Activated CD4-positive, alpha-beta memory T cell treated with anti-CD3 and anti-CD28 coated beads, Interleukin-2, amount 10 ng/mL, durations not matched to agents 7 days and 5 days (primary cell): ENCODE data around the gene IFI44. TPM values are rescaled to one million over a fixed set of nuclear protein-coding genes. Genes with fewer than 3 reads are reported as not detected.

Experiments
- CTCF ChIA-PET: fragments of 350-600 bp; sonication (Branson Sonifier 250); formaldehyde crosslinking; loops from one replicate; lab custom pipeline; 2021; ENCODE audit warnings: antibody characterized with exemption, inconsistent platforms; lab: Charles Lee
- POLR2A ChIA-PET: fragments of 350-600 bp; sonication (Branson Sonifier 250); formaldehyde crosslinking; loops from one replicate; lab custom pipeline; 2021; ENCODE audit warnings: antibody characterized with exemption; lab: Charles Lee
- DNase-seq: peaks from one replicate; pipeline ENCODE4 v3.0.0-alpha.2; 2020
- H3K27ac Mint-ChIP-seq: one replicate; pipeline ENCODE4 v1.8.0; 2021; ENCODE audit warnings: mild to moderate bottlenecking, mixed read lengths
- H3K27me3 Mint-ChIP-seq: one replicate; pipeline ENCODE4 v1.8.0; 2021; ENCODE audit warnings: mixed read lengths
- H3K36me3 Mint-ChIP-seq: one replicate; pipeline ENCODE4 v1.8.0; 2021; ENCODE audit warnings: low read depth, mixed read lengths
- H3K4me1 Mint-ChIP-seq: one replicate; pipeline ENCODE4 v1.8.0; 2021; ENCODE audit warnings: mixed read lengths
- H3K4me3 Mint-ChIP-seq: one replicate; pipeline ENCODE4 v1.8.0; 2021; ENCODE audit warnings: mild to moderate bottlenecking, mixed read lengths
- H3K9me3 Mint-ChIP-seq: one replicate; pipeline ENCODE4 v1.8.0; 2021; ENCODE audit warnings: mixed read lengths
- total RNA-seq, 2 experiments: library from RNA; stranded (reverse); gene quantifications; one replicate each; pipeline ENCODE4 v1.2.3, GENCODE V29; 2021

IFI44 gene
- total RNA-seq, 2 experiments from 2014 or later, result 320 to 338 TPM

GRCh38 chr1:78652019-78652560, 2.5 kb downstream of the IFI44 start:
- H3K27me3 Mint-ChIP-seq, result no peaks in the 10 kb centered on the region
- H3K27ac Mint-ChIP-seq, result no peak overlapping the region
- H3K9me3 Mint-ChIP-seq, result peaks cover 17% of the 10 kb centered on the region
- H3K4me1 Mint-ChIP-seq, result peaks cover 55% of the 10 kb centered on the region
- peaks cover 74% of the 10 kb centered on the region for H3K36me3 Mint-ChIP-seq
- CTCF ChIA-PET, result no interaction called here
- POLR2A ChIA-PET, result interaction anchor here (1.0 to 2.0 kb wide), 5 partner anchors 9 to 32 kb away, joined by 3 to 8 read pairs (median 3); partner anchors contain the start of gene IFI44L
- H3K4me3 Mint-ChIP-seq, result peak overlapping the region; percentile 98
- no peak for DNase-seq

GRCh38 chr1:78658901-78659300, 9.3 kb downstream of the IFI44 start:
- Mint-ChIP-seq H3K27ac (no peak overlapping the region), H3K4me1 (peaks cover 68% of the 10 kb centered on the region), H3K4me3 (no peak overlapping the region), H3K9me3 (no peaks in the 10 kb centered on the region), H3K27me3 (no peaks in the 10 kb centered on the region), H3K36me3 (peaks cover 83% of the 10 kb centered on the region)
- CTCF ChIA-PET, result interaction anchor here (1.0 kb wide), 1 partner anchor 19 kb away, joined by 3 read pairs; no protein-coding TSS in a partner anchor
- POLR2A ChIA-PET, result interaction anchor here (1.0 to 2.8 kb wide), 4 partner anchors 9 to 41 kb away, joined by 3 to 8 read pairs (median 4); partner anchors contain the start of genes IFI44 and IFI44L
- DNase-seq, result no peak

DNA sequence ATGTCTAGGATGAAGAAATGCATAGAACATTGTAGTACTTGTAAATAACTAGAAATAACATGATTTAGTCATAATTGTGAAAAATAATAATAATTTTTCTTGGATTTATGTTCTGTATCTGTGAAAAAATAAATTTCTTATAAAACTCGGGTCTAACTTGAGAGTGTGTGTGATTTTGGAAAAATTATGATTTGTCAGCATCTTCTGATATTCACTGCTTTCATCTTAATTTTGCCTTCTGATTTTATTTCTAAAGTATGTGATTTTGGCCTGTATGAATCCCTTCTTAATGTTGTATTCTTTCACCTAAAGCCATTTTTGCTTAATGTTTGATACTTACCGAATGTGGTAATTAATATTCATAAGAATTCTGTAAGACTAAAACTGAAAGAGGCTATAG, 14.3 kb downstream of the IFI44 start:
- ChIA-PET CTCF (no interaction called here), POLR2A (interaction anchor here (0.9 to 1.6 kb wide), 2 partner anchors 10 to 13 kb away, joined by 3 to 6 read pairs; no protein-coding TSS in a partner anchor)
- H3K27ac Mint-ChIP-seq, result no peak overlapping the region
- H3K27me3 Mint-ChIP-seq, result no peaks in the 10 kb centered on the region
- H3K9me3 Mint-ChIP-seq, result no peaks in the 10 kb centered on the region
- peaks cover 71% of the 10 kb centered on the region for H3K36me3 Mint-ChIP-seq
- DNase-seq, result no peak
- H3K4me3 Mint-ChIP-seq, result no peak overlapping the region
- peaks cover 35% of the 10 kb centered on the region for H3K4me1 Mint-ChIP-seq

GRCh38 chr1:78664763-78665162, 15.1 kb downstream of the IFI44 start:
- peak overlapping the region; percentile 8 for H3K27ac Mint-ChIP-seq
- POLR2A ChIA-PET, result interaction anchor here (0.9 to 1.6 kb wide), 5 partner anchors 11 to 39 kb away, joined by 3 to 6 read pairs (median 5); partner anchors contain the start of gene IFI44

DNA sequence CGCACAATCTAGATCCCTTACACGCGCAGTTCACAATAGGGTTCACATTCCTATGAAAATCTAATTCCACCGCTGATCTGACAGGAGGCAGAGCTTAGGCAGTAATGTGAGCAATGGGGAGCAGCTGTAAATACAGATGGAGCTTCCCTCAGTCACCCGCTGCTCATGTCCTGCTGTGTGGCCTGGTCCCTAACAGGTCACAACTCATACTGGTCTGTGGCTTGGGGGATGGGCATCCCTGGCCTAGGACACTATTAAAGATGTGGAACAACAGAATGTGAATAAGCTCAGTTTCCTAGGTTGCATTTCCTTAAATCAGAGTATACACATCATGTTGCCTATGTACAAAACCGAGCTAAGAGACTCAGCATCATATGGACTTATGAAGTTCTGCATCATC, 16.2 kb downstream of the IFI44 start:
- H3K27me3 Mint-ChIP-seq, result no peaks in the 10 kb centered on the region
- H3K4me1 Mint-ChIP-seq, result peaks cover 26% of the 10 kb centered on the region
- no peaks in the 10 kb centered on the region for H3K9me3 Mint-ChIP-seq
- POLR2A ChIA-PET, result interaction anchor here (1.0 to 2.9 kb wide), 4 partner anchors 20 to 46 kb away, joined by 3 to 7 read pairs (median 4); partner anchors contain the start of gene IFI44L
- CTCF ChIA-PET, result interaction anchor here (1.0 kb wide), 1 partner anchor 10 kb away, joined by 6 read pairs; no protein-coding TSS in a partner anchor
- H3K36me3 Mint-ChIP-seq, result peaks cover 55% of the 10 kb centered on the region
- no peak overlapping the region for H3K4me3 Mint-ChIP-seq
- no peak for DNase-seq
- no peak overlapping the region for H3K27ac Mint-ChIP-seq

More at GRCh38 chr1:78664763-78665162, 15.1 kb downstream of the IFI44 start:
- Mint-ChIP-seq H3K9me3 (no peaks in the 10 kb centered on the region), H3K4me1 (peaks cover 28% of the 10 kb centered on the region), H3K36me3 (peaks cover 63% of the 10 kb centered on the region), H3K4me3 (no peak overlapping the region), H3K27me3 (no peaks in the 10 kb centered on the region)
- CTCF ChIA-PET, result no interaction called here
- DNase-seq, result no peak

GRCh38 chr1:78667939-78668338, 18.3 kb downstream of the IFI44 start:
- peaks cover 47% of the 10 kb centered on the region for H3K36me3 Mint-ChIP-seq
- no peaks in the 10 kb centered on the region for H3K27me3 Mint-ChIP-seq
- ChIA-PET POLR2A (interaction anchor here (1.2 to 2.9 kb wide), 3 partner anchors 10 to 47 kb away, joined by 3 to 7 read pairs (median 3); no protein-coding TSS in a partner anchor), CTCF (no interaction called here)
- H3K4me1 Mint-ChIP-seq, result peaks cover 18% of the 10 kb centered on the region
- H3K27ac Mint-ChIP-seq, result no peak overlapping the region
- DNase-seq, result no peak
- no peaks in the 10 kb centered on the region for H3K9me3 Mint-ChIP-seq
- H3K4me3 Mint-ChIP-seq, result no peak overlapping the region

GRCh38 chr1:78668427-78668826, 18.8 kb downstream of the IFI44 start:
- Mint-ChIP-seq H3K27ac (no peak overlapping the region), H3K4me3 (no peak overlapping the region), H3K27me3 (no peaks in the 10 kb centered on the region), H3K9me3 (no peaks in the 10 kb centered on the region), H3K36me3 (peaks cover 45% of the 10 kb centered on the region), H3K4me1 (peaks cover 13% of the 10 kb centered on the region)
- POLR2A ChIA-PET, result interaction anchor here (1.2 kb wide), 1 partner anchor 48 kb away, joined by 3 read pairs; no protein-coding TSS in a partner anchor
- CTCF ChIA-PET, result no interaction called here
- DNase-seq, result no peak

- H3K36me3 Mint-ChIP-seq, result peaks cover 21% of the 10 kb centered on the region
- H3K4me1 Mint-ChIP-seq, result peaks cover 15% of the 10 kb centered on the region
- ChIA-PET CTCF (interaction anchor here (0.6 to 2.8 kb wide), 5 partner anchors 11 to 55 kb away, joined by 3 to 12 read pairs (median 4); partner anchors contain the start of gene IFI44L), POLR2A (interaction anchor here (1.1 to 3.3 kb wide), 2 partner anchors 46 to 53 kb away, joined by 3 to 11 read pairs; partner anchors contain the start of gene IFI44L)
- no peaks in the 10 kb centered on the region for H3K9me3 Mint-ChIP-seq
- no peak overlapping the region for H3K27ac Mint-ChIP-seq
- DNase-seq, result no peak
- H3K27me3 Mint-ChIP-seq, result no peaks in the 10 kb centered on the region
- H3K4me3 Mint-ChIP-seq, result no peak overlapping the region
Measured at GRCh38 chr1:78672428-78672827, 22.8 kb downstream of the IFI44 start.

DNA sequence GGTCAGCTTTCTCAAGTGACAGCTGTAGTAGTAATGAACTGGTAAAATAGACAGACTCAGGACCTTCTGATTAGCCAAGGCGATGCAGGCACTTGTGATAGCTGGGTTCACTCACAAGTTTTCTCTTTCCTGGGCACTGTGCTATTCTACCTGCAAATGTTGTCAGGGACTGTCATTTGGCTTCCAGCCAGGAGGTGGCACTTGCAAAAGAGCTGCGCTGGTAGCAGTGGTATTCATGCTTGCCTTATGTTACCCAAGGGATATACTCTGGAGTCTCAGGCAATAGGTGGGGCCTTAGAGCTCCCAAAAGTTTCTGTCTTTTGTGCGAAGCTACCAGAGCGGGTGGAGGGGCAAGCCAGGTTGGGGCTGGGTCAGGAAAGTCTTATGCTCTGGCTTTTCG, 23.5 kb downstream of the IFI44 start:
- Mint-ChIP-seq H3K4me1 (peaks cover 22% of the 10 kb centered on the region), H3K9me3 (no peaks in the 10 kb centered on the region), H3K36me3 (peaks cover 27% of the 10 kb centered on the region), H3K27ac (no peak overlapping the region), H3K27me3 (no peaks in the 10 kb centered on the region), H3K4me3 (no peak overlapping the region)
- ChIA-PET POLR2A (interaction anchor here (1.4 to 3.3 kb wide), 2 partner anchors 23 to 53 kb away, joined by 3 to 11 read pairs; partner anchors contain the start of genes IFI44 and IFI44L), CTCF (interaction anchor here (0.7 to 2.8 kb wide), 8 partner anchors 10 to 631 kb away, joined by 3 to 21 read pairs (median 4); partner anchors contain the start of genes IFI44 and IFI44L)
- DNase-seq, result peak; percentile 28

DNA sequence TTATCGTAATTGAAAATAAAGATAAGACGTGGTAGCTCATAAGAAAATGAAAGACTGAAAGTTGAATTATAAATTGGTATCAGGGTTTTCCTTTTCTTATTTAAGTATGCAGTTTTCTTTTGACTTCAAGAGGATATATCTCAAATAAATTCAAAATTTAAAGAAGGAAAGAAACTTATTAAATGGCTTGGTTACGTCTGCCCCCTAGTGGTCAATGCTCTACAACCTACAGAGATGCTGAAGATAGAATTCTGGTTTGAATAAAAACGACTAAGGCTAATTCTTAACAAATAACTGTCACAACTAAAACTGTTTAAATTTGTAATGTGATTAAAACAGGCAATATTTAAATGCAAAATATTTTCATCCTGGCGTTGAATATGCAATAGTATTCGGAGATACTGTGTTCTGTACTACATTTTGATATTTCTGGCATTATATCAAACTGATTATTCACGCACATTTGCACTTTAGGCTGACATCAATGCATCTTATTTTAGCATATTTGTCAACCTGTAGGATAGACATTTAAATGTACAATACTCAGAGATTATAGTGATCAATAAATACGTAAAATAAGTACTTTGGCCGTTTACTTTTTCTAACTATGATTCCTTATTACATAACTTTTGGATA, 26.8 kb downstream of the IFI44 start:
- CTCF ChIA-PET, result interaction anchor here (0.8 to 1.6 kb wide), 11 partner anchors 9 to 545 kb away, joined by 3 to 10 read pairs (median 5); partner anchors contain the start of gene IFI44L
- no peaks in the 10 kb centered on the region for H3K9me3 Mint-ChIP-seq
- H3K27me3 Mint-ChIP-seq, result peaks cover 2% of the 10 kb centered on the region
- H3K36me3 Mint-ChIP-seq, result peaks cover 26% of the 10 kb centered on the region
- H3K4me1 Mint-ChIP-seq, result peaks cover 23% of the 10 kb centered on the region
- peak; percentile 48 for DNase-seq
- POLR2A ChIA-PET, result interaction anchor here (1.0 to 1.5 kb wide), 3 partner anchors 31 to 59 kb away, joined by 4 to 5 read pairs (median 5); partner anchors contain the start of gene IFI44L
- no peak overlapping the region for H3K27ac Mint-ChIP-seq
- H3K4me3 Mint-ChIP-seq, result no peak overlapping the region

DNA sequence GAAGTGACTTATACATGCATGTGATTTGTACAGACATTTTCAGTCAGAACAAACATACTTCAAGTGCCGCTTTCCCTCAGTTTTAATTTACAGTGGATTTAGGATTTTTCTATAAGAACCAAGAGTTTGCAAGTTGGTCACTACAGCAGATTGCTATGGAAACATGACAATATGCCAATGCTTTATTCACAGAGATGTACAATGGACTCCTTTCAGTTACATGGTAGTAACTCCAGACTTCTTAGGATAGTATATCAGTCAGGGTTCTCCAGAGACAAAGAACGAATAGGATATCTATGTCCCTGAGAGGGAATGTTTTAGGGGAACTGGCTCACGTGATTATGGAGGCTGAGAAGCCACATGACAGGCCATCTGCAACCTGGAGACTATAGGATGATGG, 27.4 kb downstream of the IFI44 start:
- Mint-ChIP-seq H3K27ac (no peak overlapping the region), H3K4me1 (peaks cover 22% of the 10 kb centered on the region), H3K9me3 (no peaks in the 10 kb centered on the region), H3K27me3 (peaks cover 2% of the 10 kb centered on the region), H3K4me3 (no peak overlapping the region), H3K36me3 (peaks cover 21% of the 10 kb centered on the region)
- ChIA-PET CTCF (interaction anchor here (0.6 to 1.6 kb wide), 3 partner anchors 18 to 532 kb away, joined by 3 to 21 read pairs (median 4); no protein-coding TSS in a partner anchor), POLR2A (interaction anchor here (1.5 kb wide), 1 partner anchor 32 kb away, joined by 4 read pairs; no protein-coding TSS in a partner anchor)
- no peak for DNase-seq

- ChIA-PET POLR2A (interaction anchor here (0.7 to 1.5 kb wide), 5 partner anchors 10 to 673 kb away, joined by 3 to 4 read pairs (median 3); partner anchors contain the start of genes DNAJB4, IFI44 and IFI44L), CTCF (interaction anchor here (0.6 to 1.6 kb wide), 7 partner anchors 18 to 546 kb away, joined by 3 to 21 read pairs (median 3); partner anchors contain the start of gene IFI44L)
- H3K9me3 Mint-ChIP-seq, result no peaks in the 10 kb centered on the region
- H3K27me3 Mint-ChIP-seq, result peaks cover 2% of the 10 kb centered on the region
- peaks cover 19% of the 10 kb centered on the region for H3K36me3 Mint-ChIP-seq
- DNase-seq, result no peak
- H3K4me1 Mint-ChIP-seq, result peaks cover 22% of the 10 kb centered on the region
- peak overlapping the region; percentile 35 for H3K4me3 Mint-ChIP-seq
- H3K27ac Mint-ChIP-seq, result no peak overlapping the region
Measured at GRCh38 chr1:78677788-78678187, 28.2 kb downstream of the IFI44 start.
